C1 segment of cervical spinal cord (tissue), 14 donors: ENCODE measurements around the gene D2HGDH.
"Not testable (repeated sequence)": the region's sequence is repeated elsewhere in the genome, so short reads cannot be mapped to it uniquely, and the experiment has no call there.

Experiments
- DNase-seq, 14 donors: peaks; one replicate each; lab custom pipeline; 2025; lab: John Stamatoyannopoulos, UW

Gene D2HGDH

GRCh38 chr2:241768850-241769249 lies 34.4 kb downstream of the D2HGDH start:
- DNase-seq = no peak

DNA sequence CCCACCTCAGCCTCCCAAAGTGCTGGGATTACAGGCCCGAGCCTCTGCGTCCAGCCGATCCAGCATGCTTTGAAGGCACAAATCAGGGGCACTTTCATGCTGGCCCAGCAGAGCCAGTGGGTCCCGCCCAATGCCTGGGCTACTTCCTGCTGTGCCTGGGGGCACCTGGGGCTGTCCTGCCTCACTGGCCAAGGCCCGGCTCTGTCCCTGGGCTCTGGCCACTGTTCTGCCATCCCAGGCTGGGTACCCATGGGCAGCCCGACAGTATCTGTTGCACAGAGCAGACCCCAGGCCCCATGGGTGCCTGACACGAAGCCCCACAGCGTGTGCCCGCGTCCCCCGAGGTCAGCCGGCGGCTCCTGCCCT lies 35.4 kb downstream of the D2HGDH start:
- no peak for DNase-seq

DNA sequence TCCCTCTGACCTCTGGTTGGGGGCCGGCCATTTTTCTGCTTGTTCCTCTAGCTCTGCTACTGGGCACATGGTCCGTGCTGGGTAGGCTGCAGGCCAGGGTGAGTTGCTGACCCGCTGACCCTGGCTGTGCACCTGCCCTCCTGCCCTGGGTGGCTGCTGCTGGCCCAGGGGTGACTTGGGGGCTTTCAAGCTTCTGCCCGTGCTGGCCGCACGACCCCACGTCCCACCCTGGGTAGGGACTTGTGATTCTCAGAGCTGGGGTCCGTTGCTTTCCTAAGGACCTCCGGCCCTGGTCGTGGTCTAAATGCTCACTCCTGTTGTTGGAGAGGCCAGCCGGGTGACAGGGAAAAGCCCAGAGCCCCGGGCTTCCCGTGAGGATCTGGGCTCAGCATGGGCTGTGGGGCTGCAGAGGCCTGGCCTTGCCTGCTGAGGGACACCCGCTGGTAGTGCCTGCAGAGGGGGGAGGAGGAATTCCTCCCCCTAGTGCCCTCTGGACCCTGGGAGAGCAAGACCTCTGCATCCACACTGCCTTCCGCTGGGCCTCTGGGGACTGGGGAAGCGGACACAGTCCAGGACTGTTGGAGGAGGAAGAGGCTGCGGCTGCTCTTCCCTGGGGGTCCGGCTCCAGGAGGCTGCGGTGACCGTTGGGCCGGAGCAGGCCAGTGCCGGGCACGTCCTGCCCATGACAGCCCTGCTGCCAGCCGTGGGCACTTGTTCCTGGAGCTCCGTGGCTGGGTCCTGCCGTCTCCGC lies 35.9 kb downstream of the D2HGDH start:
- no peak for DNase-seq

DNA sequence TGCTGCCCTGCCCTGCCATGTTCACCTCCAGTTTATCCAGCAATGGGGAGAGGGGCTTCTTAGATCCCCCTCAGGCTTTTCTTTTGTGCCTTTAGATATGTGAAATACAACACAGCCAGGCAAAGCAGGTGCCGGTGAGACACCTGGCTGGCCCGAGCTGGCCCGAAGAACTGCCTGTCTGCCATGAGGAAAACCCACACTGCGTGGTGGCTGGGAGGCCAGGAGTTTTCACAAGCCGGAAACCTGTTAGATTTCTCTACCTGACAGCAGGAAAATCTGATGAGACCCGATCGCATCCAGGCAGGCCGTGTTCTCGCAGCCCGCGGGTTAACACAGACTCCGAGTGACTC lies 36.5 kb downstream of the D2HGDH start:
- DNase-seq = no peak

GRCh38 chr2:241771286-241772062 lies 37.0 kb downstream of the D2HGDH start:
- no peak for DNase-seq

DNA sequence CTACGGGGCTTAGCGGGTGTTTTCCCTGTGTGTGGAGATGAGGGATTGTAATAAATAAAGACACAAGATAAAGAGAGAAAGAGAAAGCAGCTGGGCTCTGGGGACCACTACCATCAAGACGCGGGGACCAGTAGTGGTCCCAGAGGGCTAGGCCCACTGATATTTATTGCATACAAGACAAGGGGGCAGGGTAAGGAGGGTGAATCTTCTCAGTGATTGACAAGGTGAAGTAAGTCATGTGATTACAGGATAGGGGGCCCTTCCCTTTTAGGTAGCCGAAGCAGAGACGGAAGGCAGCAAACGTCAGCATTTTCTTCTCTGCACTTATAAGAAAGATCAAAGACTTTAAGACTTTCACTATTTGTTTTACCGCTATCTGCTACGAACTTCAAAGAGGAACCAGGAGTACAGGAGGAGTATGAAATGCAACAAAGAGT lies 37.7 kb downstream of the D2HGDH start:
- DNase-seq = no peak

DNA sequence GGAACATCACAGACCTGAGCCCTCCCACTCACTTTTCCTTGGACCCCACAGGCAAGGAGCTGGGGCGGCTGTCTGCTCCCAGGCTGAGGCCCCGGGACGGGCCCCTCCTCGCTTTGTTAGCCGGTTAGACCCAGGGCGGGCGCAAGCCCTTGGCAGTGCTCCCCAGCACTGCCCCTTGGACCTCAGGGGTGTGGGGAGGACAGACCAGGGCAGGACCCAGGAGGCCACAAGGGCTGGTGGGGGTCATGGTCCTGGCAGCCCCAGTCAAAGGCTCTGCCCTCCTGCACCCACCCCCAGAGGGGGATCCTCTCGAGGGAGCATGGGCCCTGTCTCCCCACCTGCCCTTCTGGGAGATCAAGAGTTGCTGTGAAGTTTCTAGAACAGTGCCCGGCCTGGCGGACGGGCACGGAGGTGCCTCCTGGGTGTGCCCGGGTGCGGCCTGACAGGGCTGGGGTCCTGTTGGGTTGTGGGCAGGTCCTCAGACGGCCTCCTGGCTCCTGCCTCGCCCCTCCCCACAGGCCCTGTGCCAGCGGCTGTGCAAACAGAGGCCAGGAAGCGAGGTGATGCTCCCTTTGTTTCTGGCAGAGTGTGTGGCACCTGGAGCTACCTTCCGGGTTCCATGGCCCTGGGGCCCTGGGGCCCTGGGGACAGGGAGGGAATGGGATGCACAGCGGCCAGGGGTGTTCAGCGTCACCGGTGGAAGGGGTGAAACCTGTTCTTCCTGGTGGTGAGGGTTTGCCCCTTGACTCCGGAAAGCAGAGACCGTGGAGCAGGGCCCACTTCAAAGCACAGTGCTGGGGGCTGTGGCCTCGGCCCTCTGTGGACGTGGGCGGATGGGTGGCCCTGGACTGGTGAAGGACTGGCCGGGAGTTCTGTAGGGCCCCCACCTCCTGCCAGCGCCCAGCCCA lies 39.3 kb downstream of the D2HGDH start:
- no peak for DNase-seq

- DNase-seq = no peak
Measured at GRCh38 chr2:241774419-241775222, 40.2 kb downstream of the D2HGDH start.

DNA sequence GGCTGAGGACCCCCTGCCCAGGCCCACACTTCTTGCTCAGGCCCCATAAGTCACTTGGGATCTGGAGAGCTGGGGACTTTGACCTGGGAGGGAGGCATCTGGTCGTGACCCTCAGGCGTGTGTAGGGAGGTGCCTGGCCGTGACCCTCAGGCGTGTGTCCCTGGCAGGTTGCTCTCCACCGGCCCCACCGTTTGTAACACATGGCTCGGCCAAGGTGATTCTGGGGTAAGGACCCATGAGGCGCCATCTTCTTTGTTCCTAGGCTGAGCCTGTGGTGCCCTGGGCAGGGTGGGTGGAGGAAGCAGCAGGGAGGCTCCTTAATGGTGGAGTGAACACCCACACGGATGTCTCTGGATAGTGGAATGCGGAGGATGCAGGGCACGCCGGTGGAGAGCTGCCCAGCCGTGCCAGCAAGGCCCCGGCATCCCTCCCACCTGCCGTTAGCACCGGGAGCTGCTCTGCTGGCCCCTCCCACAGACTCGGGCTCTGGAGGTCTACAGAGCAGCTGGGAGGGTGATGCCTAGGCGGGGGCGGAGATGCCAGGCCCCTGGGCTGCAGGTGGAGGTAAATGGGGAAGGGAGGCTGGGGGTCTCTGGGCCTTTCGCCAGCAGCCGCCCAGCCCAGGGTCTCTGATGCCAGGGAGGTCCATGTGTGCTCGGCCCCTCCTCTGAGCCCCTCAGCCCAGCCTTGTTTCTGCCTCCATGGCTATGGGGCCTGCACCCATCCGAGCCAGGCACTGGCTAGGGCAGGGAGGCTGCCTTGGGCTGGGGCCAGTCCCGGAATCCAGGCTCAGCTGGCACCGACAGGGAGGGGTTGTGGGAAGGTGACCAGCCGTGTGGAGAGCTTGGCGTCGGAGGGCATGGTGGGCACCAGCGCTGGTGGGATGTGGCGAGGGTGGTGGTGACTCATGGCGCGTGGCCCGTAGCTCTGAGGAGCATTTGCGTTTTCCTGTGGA lies 41.1 kb downstream of the D2HGDH start:
- DNase-seq = no peak

GRCh38 chr2:241776336-241777169 lies 42.1 kb downstream of the D2HGDH start, which contains the start of gene GAL3ST2:
Gene GAL3ST2, plus strand, starts transcription at chr2:241776822. Its CDS starts 134 bp downstream, at chr2:241776956.
- no peak for DNase-seq

DNA sequence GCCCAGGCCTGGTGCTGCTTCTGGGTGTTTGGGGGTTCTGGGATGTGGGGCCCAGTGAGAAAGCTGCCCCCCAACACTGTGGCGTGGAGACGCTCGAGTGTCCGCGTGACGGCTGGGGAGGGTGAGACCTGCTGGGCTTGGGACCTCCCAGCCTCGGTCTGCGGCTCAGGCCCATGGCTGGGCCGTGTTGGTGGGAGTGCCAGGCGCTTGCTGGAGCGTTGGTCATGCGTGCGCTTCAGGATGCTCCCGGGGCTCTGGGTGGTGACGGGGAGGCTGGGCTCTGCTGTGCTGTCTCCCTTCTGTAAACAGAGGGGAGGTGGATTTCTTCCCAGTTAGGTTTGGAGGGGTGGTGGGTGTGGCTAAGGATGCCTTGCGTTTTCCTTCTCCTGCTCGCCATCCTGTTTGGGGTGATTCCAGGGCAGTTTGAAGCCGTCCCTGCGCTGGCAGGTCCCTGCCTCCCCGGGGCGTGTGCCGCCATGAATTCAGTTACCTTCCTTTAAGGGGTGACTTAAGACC lies 42.8 kb downstream of the D2HGDH start:
- DNase-seq = no peak

GRCh38 chr2:241777686-241778627 lies 43.5 kb downstream of the D2HGDH start:
- DNase-seq = no peak

DNA sequence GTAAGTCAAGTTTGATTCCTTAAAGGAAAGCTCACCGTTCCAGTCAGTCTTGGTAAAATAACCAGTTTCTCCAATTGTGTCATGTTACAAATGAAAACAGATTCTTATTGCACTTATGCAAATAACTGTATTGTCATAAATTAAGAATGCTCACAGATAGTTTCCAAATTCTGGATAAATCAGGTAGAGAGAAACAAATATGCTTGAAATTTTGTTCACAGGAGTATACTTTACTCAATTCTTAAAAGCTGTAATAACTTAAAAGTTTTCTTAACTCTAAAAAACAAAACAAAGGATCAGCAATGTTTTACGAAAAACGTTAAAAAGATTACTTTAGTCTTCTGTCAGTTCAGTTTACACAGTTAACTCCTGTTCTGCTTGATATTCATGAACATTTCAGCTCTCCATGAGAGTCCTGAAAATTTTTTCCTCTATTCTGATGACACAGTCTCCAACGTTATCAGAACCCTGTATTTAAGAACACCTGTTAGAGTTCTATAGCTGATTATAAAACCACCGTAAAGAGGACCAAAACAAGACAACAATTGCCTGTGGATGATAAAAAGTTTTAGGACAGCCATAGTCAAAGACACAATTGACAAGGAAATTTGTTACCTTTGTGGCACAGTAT lies 46.6 kb downstream of the D2HGDH start:
- DNase-seq = no peak

DNA sequence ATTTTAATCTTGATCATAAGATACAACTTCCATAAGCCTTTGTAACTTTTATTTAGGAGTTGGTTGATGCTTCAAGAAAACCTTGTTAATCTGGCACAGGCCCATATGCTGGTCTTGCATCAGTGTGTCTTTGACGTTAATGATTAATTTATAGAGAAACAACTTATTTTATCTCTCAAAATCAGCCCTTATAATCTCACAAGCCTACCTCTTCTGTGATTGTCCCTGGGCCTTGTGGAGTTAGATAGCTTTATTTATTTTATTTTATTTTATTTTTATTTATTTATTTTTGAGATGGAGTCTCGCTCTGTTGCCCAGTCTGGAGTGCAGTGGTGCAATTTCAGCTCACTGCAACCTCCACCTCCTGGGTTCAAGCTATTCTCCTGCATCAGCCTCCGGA lies 47.6 kb downstream of the D2HGDH start:
- not testable (repeated sequence) for DNase-seq

DNA sequence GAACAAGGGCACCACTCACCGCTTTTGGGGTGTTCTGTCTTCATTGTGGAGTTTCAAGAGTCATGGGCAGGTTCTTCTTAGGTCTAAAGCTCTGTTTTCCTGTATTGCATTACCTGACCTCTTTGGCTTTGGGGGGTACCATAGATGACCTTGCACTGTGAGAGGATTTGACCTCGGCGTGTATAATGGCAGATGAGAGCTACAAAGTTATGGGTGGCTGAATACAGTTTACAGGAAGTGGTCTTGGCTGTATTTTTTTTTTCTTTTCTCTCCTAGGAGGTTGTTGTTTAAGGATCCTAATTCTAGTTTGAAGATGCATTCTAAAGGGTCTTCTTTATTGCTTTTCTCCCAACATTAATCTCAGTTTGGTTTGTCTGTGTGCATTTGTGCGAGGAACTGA lies 53.7 kb downstream of the D2HGDH start:
- no peak for DNase-seq

GRCh38 chr2:241788572-241788971 lies 54.1 kb downstream of the D2HGDH start:
- no peak for DNase-seq

DNA sequence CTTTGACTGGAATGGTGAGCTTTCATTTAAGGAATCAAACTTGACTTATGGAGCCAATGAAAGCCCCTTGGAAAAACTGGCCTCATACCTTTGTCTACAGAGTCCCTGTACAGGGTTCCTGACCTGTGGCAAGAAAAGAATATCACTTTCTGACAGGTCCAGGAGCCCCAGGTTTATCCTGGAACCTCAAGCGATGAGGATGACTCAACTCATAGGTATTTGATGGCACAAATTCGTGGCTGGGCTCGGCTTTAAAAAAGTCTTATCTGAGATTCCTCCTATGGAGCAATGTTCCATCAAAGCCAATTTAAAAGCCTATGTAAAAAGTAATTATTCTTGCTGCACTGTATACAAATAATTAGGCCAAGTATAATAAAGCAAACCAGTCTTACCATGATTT lies 57.0 kb downstream of the D2HGDH start:
- DNase-seq = not testable (repeated sequence)
